SK-N-DZ (cell line): ENCODE results near the gene PRPF40B.
"Not testable (repeated sequence)": the region's sequence is repeated elsewhere in the genome, so short reads cannot be mapped to it uniquely, and the experiment has no call there.

Source experiments
- DNase-seq: peaks from one replicate; pipeline ENCODE4 v3.0.0-alpha.2; 2015; ENCODE audit warnings: low spot score

Gene PRPF40B

DNA sequence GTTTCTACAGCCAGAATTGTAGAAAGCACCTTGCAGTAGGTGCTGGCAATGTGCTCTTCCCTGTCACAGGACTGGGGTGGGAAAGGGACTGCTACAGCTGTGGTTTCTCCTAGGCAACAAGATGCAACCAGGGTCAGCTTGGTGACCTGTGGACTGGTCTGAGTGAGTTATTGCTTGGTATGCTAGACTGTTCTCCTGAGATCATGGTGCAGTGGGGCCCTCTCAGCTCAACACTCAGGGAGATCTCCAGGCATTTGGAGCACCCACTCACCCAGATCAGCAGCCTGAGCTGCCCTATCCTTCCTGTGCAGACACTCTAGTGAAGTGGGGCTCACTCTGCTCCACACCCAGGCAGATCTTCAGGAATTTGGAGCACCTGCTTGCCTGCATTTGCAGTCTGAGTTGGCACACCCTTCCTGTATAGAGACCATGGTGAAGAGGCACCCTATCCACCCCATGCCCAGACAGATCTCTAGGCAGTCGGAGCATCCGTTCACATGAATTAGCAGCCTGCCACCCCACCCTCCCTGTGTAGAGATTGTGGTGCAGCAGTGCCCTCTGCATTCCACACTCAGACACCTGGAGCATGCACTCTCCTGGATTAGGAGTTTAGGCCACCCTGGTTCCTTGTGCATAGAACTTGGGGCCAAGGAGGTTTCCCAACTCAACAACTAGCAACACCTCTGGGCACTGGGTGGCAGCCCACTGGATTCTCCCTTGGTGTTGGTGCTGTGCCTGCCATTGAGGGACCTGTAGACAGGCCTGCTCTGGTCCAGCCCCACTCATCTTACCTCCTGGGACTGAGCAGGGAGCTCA, 14.1 kb upstream of the PRPF40B start:
- DNase-seq, result no peak

DNA sequence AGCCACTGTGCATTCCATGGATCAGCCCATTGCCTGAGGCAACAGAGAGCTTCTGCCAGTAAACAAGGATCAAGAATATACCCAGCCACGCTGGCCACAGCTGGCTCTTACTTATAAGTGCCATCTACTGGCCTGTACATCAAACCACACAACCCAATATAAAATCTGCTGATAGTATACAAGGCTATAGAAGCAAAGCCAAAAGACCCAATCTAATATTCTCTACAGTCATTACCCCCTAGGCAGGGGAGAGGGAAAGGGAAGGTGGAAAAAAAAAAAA, 13.5 kb upstream of the PRPF40B start:
- DNase-seq, result no peak

GRCh38 chr12:49610785-49611184, 12.6 kb upstream of the PRPF40B start:
- not testable (repeated sequence) for DNase-seq

DNA sequence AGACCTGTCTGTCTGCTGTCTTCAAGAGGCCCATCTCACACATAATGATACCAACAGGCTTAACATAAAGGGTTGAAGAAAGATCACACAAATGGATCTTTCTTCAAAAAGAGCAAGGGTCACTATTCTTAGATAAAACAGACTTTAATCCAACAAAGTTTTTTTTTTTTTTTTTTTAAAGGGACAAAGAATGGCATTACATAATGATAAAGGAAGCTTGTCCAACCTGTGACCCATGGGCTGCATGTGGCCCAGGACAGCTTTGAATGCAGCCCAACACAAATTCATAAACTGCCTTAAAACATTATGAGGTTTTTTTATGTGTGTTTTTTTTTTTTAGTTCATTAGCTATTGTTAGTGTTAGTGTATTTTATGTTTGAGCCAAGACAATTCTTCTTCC, 11.2 kb upstream of the PRPF40B start:
- DNase-seq, result no peak

GRCh38 chr12:49615725-49616124, 7.6 kb upstream of the PRPF40B start:
- DNase-seq, result no peak

- peak; percentile 91 for DNase-seq
Observed at GRCh38 chr12:49616533-49617219, 6.7 kb upstream of the PRPF40B start.

DNA sequence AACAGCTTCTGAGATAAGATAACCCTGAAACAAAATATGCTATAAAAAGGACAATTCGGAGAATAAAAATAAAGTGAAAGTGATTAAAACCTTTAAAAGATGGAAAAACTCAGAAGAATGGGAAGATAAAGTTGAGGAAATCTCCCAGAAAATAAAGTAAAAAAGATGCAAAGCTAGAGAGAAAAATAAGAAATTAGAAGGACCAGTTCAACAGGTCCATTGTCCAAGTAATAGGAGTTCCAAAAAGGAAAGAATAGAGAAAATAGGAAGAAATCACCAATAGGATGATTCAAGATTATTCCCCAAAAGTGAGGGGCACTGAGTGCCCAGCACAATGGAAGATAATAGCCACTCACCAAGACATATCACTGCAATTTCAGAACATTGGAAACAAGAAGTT, 4.8 kb upstream of the PRPF40B start:
- no peak for DNase-seq

- no peak for DNase-seq
Observed at GRCh38 chr12:49619286-49619685, 4.1 kb upstream of the PRPF40B start.

- no peak for DNase-seq
Observed at GRCh38 chr12:49621651-49622500, 1.5 kb upstream of the PRPF40B start.

GRCh38 chr12:49622501-49623141, 740 bp upstream of the PRPF40B start:
- no peak for DNase-seq

- DNase-seq, result no peak
Observed at GRCh38 chr12:49624921-49625577, 1.7 kb downstream of the PRPF40B start.

DNA sequence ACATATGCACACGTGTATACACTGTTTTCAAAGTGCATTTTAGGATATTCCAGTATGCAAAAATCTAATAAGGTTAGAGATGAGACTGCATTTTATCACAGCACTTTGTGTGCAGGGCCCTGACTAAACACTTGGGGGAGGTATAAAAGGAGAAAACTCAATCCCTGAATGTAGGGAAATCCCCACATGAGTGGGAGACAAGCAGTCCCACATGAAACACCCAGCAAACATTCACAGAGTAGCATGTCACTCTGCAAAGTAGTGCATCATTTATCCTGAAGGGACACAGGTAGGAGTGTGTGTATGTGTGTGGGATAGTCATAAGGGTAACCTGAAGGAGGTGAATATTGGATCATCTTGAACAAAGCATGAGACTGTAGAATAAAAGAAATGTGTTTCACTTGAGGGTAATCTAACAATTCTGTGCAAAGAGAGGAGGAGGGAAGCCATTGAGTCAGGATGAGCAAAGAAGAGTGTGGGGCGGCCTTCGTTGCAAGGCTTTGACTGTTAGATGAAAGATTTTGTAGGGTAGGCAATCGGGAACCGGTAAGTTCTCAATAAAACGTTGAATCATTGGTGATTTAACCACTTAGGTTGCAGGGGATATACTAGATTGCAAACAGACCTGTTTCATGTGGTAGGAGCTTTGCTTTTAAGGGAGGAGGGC, 2.9 kb downstream of the PRPF40B start:
- no peak for DNase-seq

- DNase-seq, result no peak
Observed at GRCh38 chr12:49626836-49627235, 3.5 kb downstream of the PRPF40B start.

- DNase-seq, result no peak
Observed at GRCh38 chr12:49627752-49628360, 4.5 kb downstream of the PRPF40B start.

GRCh38 chr12:49631336-49631907, 8.1 kb downstream of the PRPF40B start:
- DNase-seq, result no peak

GRCh38 chr12:49632401-49632800, 9.0 kb downstream of the PRPF40B start:
- DNase-seq, result no peak

DNA sequence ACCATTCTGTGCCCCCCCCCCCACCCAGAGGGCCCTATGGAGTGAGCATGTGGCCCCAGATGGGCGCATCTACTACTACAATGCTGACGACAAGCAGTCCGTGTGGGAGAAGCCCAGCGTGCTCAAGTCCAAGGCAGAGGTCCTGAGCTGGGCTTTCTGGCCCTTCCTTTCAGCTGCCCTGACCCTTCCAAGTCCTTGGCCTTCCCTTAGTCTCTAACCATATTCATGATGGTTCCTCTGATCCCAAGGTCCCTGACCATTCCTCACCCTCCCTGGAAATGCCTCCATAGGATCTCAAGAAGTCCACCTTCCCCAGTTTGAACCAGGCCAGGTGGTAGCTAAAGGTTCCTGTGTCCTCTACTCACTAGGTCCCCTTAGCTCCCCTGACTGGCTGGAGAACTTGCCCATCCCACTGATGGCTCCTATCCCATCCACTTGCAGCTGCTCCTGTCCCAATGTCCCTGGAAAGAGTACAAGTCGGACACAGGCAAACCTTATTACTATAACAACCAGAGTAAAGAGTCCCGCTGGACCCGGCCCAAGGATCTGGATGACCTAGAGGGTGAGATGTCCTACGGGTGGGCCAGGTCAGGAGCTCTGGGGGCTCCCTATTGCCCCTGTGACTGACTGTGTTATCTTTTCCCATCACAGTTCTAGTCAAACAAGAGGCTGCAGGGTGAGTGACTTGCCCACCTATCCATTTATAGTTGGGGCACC, 9.8 kb downstream of the PRPF40B start:
- DNase-seq, result no peak

GRCh38 chr12:49633703-49634345, 10.5 kb downstream of the PRPF40B start:
- no peak for DNase-seq

DNA sequence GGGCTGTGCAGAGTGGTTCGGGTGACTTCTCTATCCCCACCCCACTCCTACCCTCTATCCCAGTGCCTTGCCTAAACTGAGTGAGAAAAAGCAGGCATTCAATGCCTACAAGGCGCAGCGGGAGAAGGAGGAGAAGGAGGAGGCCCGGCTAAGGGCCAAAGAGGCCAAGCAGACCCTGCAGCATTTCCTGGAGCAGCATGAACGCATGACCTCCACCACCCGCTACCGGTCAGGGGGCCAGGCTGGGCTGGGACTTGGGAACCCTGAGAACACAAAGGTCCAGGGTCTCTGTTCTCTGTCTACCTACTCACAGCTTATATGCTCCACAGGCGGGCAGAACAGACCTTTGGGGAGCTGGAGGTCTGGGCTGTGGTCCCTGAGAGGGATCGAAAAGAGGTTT, 11.7 kb downstream of the PRPF40B start:
- DNase-seq, result no peak
